ENCODE results near the gene BANP.

BANP gene

GRCh38 chr16:87958632-87959031 is 7.4 kb downstream of the BANP start:
- H3K27me3 ChIP-seq (ENCODE audit: control insufficient read depth, insufficient read depth, low read length) = no peaks in the 10 kb centered on the region
- H3K4me1 ChIP-seq (ENCODE audit: control insufficient read depth, insufficient read depth, low read length) = peaks cover 5% of the 10 kb centered on the region; the same call in 1 of the 2 replicates
- H3K9me3 ChIP-seq (ENCODE audit: control insufficient read depth, insufficient read depth, low read length) = no peaks in the 10 kb centered on the region
- no peaks in the 10 kb centered on the region; the same call in 1 of the 2 replicates for H3K36me3 ChIP-seq (ENCODE audit: control insufficient read depth, insufficient read depth, low read length)
- WGBS (ENCODE audit: insufficient coverage, insufficient read length) = no CpG with 5 or more reads among the region's 9 CpGs
- H3K4me3 ChIP-seq (ENCODE audit: low read length) = no peak overlapping the region
- no peak for DNase-seq (ENCODE audit: low read depth, low spot score)
- H3K27ac ChIP-seq (ENCODE audit: low read length) = no peak overlapping the region

GRCh38 chr16:87959391-87959990 is 8.3 kb downstream of the BANP start:
- DNase-seq (ENCODE audit: low read depth, low spot score) = no peak
- Histone ChIP-seq H3K36me3 (ENCODE audit: control insufficient read depth, insufficient read depth, low read length) (no peaks in the 10 kb centered on the region; the same call in 1 of the 2 replicates), H3K4me1 (ENCODE audit: control insufficient read depth, insufficient read depth, low read length) (peaks cover 5% of the 10 kb centered on the region; the same call in 1 of the 2 replicates), H3K27ac (ENCODE audit: low read length) (no peak overlapping the region), H3K9me3 (ENCODE audit: control insufficient read depth, insufficient read depth, low read length) (no peaks in the 10 kb centered on the region), H3K4me3 (ENCODE audit: low read length) (no peak overlapping the region), H3K27me3 (ENCODE audit: control insufficient read depth, insufficient read depth, low read length) (no peaks in the 10 kb centered on the region)
- no CpG with 5 or more reads among the region's 23 CpGs for WGBS (ENCODE audit: insufficient coverage, insufficient read length)

- no peak for DNase-seq (ENCODE audit: low read depth, low spot score)
- no peaks in the 10 kb centered on the region for H3K27me3 ChIP-seq (ENCODE audit: control insufficient read depth, insufficient read depth, low read length)
- no peak overlapping the region for H3K27ac ChIP-seq (ENCODE audit: low read length)
- no peak overlapping the region for H3K4me3 ChIP-seq (ENCODE audit: low read length)
- no peaks in the 10 kb centered on the region for H3K9me3 ChIP-seq (ENCODE audit: control insufficient read depth, insufficient read depth, low read length)
- no CpG with 5 or more reads among the region's 5 CpGs for WGBS (ENCODE audit: insufficient coverage, insufficient read length)
- H3K4me1 ChIP-seq (ENCODE audit: control insufficient read depth, insufficient read depth, low read length) = peaks cover 7% of the 10 kb centered on the region; the same call in 1 of the 2 replicates
- H3K36me3 ChIP-seq (ENCODE audit: control insufficient read depth, insufficient read depth, low read length) = no peaks in the 10 kb centered on the region; the same call in 1 of the 2 replicates
Observed at GRCh38 chr16:87960296-87960695, 9.1 kb downstream of the BANP start.

GRCh38 chr16:87960852-87961251 is 9.6 kb downstream of the BANP start:
- no CpG with 5 or more reads among the region's 8 CpGs for WGBS (ENCODE audit: insufficient coverage, insufficient read length)
- peaks cover 6% of the 10 kb centered on the region; the same call in 1 of the 2 replicates for H3K4me1 ChIP-seq (ENCODE audit: control insufficient read depth, insufficient read depth, low read length)

GRCh38 chr16:87961623-87962022 is 10.4 kb downstream of the BANP start:
- WGBS (ENCODE audit: insufficient coverage, insufficient read length) = no CpG with 5 or more reads among the region's 4 CpGs
- Histone ChIP-seq H3K36me3 (ENCODE audit: control insufficient read depth, insufficient read depth, low read length) (no peaks in the 10 kb centered on the region; the same call in 1 of the 2 replicates), H3K27me3 (ENCODE audit: control insufficient read depth, insufficient read depth, low read length) (no peaks in the 10 kb centered on the region), H3K27ac (ENCODE audit: low read length) (no peak overlapping the region), H3K9me3 (ENCODE audit: control insufficient read depth, insufficient read depth, low read length) (no peaks in the 10 kb centered on the region), H3K4me1 (ENCODE audit: control insufficient read depth, insufficient read depth, low read length) (peaks cover 6% of the 10 kb centered on the region; the same call in 1 of the 2 replicates), H3K4me3 (ENCODE audit: low read length) (no peak overlapping the region)
- DNase-seq (ENCODE audit: low read depth, low spot score) = no peak

More at GRCh38 chr16:87960852-87961251, 9.6 kb downstream of the BANP start:
- DNase-seq (ENCODE audit: low read depth, low spot score) = no peak
- no peaks in the 10 kb centered on the region for H3K27me3 ChIP-seq (ENCODE audit: control insufficient read depth, insufficient read depth, low read length)
- no peak overlapping the region for H3K27ac ChIP-seq (ENCODE audit: low read length)
- no peaks in the 10 kb centered on the region for H3K9me3 ChIP-seq (ENCODE audit: control insufficient read depth, insufficient read depth, low read length)
- H3K36me3 ChIP-seq (ENCODE audit: control insufficient read depth, insufficient read depth, low read length) = no peaks in the 10 kb centered on the region; the same call in 1 of the 2 replicates
- H3K4me3 ChIP-seq (ENCODE audit: low read length) = no peak overlapping the region

- Histone ChIP-seq H3K36me3 (ENCODE audit: control insufficient read depth, insufficient read depth, low read length) (no peaks in the 10 kb centered on the region; the same call in 1 of the 2 replicates), H3K27me3 (ENCODE audit: control insufficient read depth, insufficient read depth, low read length) (no peaks in the 10 kb centered on the region), H3K9me3 (ENCODE audit: control insufficient read depth, insufficient read depth, low read length) (no peaks in the 10 kb centered on the region), H3K4me3 (ENCODE audit: low read length) (no peak overlapping the region), H3K27ac (ENCODE audit: low read length) (no peak overlapping the region), H3K4me1 (ENCODE audit: control insufficient read depth, insufficient read depth, low read length) (peaks cover 6% of the 10 kb centered on the region; the same call in 1 of the 2 replicates)
- no peak for DNase-seq (ENCODE audit: low read depth, low spot score)
- no CpG with 5 or more reads among the region's 9 CpGs for WGBS (ENCODE audit: insufficient coverage, insufficient read length)
Observed at GRCh38 chr16:87963400-87963799, 12.2 kb downstream of the BANP start.

GRCh38 chr16:87964049-87964659 is 12.9 kb downstream of the BANP start:
- Histone ChIP-seq H3K9me3 (ENCODE audit: control insufficient read depth, insufficient read depth, low read length) (no peaks in the 10 kb centered on the region), H3K27ac (ENCODE audit: low read length) (no peak overlapping the region), H3K4me1 (ENCODE audit: control insufficient read depth, insufficient read depth, low read length) (peaks cover 6% of the 10 kb centered on the region; the same call in 1 of the 2 replicates), H3K4me3 (ENCODE audit: low read length) (no peak overlapping the region), H3K27me3 (ENCODE audit: control insufficient read depth, insufficient read depth, low read length) (no peaks in the 10 kb centered on the region), H3K36me3 (ENCODE audit: control insufficient read depth, insufficient read depth, low read length) (no peaks in the 10 kb centered on the region; the same call in 1 of the 2 replicates)
- no CpG with 5 or more reads among the region's 19 CpGs for WGBS (ENCODE audit: insufficient coverage, insufficient read length)
- DNase-seq (ENCODE audit: low read depth, low spot score) = no peak

GRCh38 chr16:87965417-87965816 is 14.2 kb downstream of the BANP start:
- no peak overlapping the region for H3K4me3 ChIP-seq (ENCODE audit: low read length)
- no peak for DNase-seq (ENCODE audit: low read depth, low spot score)
- WGBS (ENCODE audit: insufficient coverage, insufficient read length) = no CpG with 5 or more reads among the region's 11 CpGs

GRCh38 chr16:87966064-87966645 is 14.9 kb downstream of the BANP start:
- H3K4me1 ChIP-seq (ENCODE audit: control insufficient read depth, insufficient read depth, low read length) = peaks cover 3% of the 10 kb centered on the region; the same call in 1 of the 2 replicates
- H3K4me3 ChIP-seq (ENCODE audit: low read length) = no peak overlapping the region
- no peaks in the 10 kb centered on the region for H3K9me3 ChIP-seq (ENCODE audit: control insufficient read depth, insufficient read depth, low read length)
- H3K36me3 ChIP-seq (ENCODE audit: control insufficient read depth, insufficient read depth, low read length) = no peaks in the 10 kb centered on the region
- DNase-seq (ENCODE audit: low read depth, low spot score) = no peak
- no peaks in the 10 kb centered on the region for H3K27me3 ChIP-seq (ENCODE audit: control insufficient read depth, insufficient read depth, low read length)
- H3K27ac ChIP-seq (ENCODE audit: low read length) = no peak overlapping the region
- WGBS (ENCODE audit: insufficient coverage, insufficient read length) = no CpG with 5 or more reads among the region's 5 CpGs

More at GRCh38 chr16:87965417-87965816, 14.2 kb downstream of the BANP start:
- H3K36me3 ChIP-seq (ENCODE audit: control insufficient read depth, insufficient read depth, low read length) = no peaks in the 10 kb centered on the region
- peaks cover 3% of the 10 kb centered on the region; the same call in 1 of the 2 replicates for H3K4me1 ChIP-seq (ENCODE audit: control insufficient read depth, insufficient read depth, low read length)
- H3K9me3 ChIP-seq (ENCODE audit: control insufficient read depth, insufficient read depth, low read length) = no peaks in the 10 kb centered on the region
- H3K27me3 ChIP-seq (ENCODE audit: control insufficient read depth, insufficient read depth, low read length) = no peaks in the 10 kb centered on the region
- H3K27ac ChIP-seq (ENCODE audit: low read length) = no peak overlapping the region

GRCh38 chr16:87966685-87967185 is 15.5 kb downstream of the BANP start:
- no peak for DNase-seq (ENCODE audit: low read depth, low spot score)
- no peak overlapping the region for H3K4me3 ChIP-seq (ENCODE audit: low read length)
- peaks cover 3% of the 10 kb centered on the region; the same call in 1 of the 2 replicates for H3K4me1 ChIP-seq (ENCODE audit: control insufficient read depth, insufficient read depth, low read length)
- H3K36me3 ChIP-seq (ENCODE audit: control insufficient read depth, insufficient read depth, low read length) = no peaks in the 10 kb centered on the region
- H3K9me3 ChIP-seq (ENCODE audit: control insufficient read depth, insufficient read depth, low read length) = no peaks in the 10 kb centered on the region
- H3K27me3 ChIP-seq (ENCODE audit: control insufficient read depth, insufficient read depth, low read length) = no peaks in the 10 kb centered on the region
- WGBS (ENCODE audit: insufficient coverage, insufficient read length) = no CpG with 5 or more reads among the region's 14 CpGs
- H3K27ac ChIP-seq (ENCODE audit: low read length) = no peak overlapping the region

Data from iPS DF 6.9 (cell line).